K562 (cell line): Measurements from ENCODE around the gene PTOV1.

Source experiments
- MEF2A ChIP-seq: IDR thresholded peaks from 2 replicates; pipeline ENCODE4 v1.6.1; 2011; ENCODE audit warnings: low read depth, mild to moderate bottlenecking, low read length, moderate library complexity; ENCODE audit not compliant: control insufficient read depth
- POLR2A ChIP-seq: fragments of 450-650 bp; conservative IDR thresholded peaks from 2 replicates; pipeline ENCODE4 v1.6.1; 2016
- TAF1 ChIP-seq: IDR thresholded peaks from 2 replicates; pipeline ENCODE4 v1.6.1; 2011; ENCODE audit warnings: mild to moderate bottlenecking, low read length, moderate library complexity; ENCODE audit not compliant: insufficient read depth, control insufficient read depth, severe bottlenecking; ENCODE audit errors: extremely low read depth
- TF ChIP-seq, protein P1 (sequence below), 2 experiments: fragments of 450-650 bp; formaldehyde crosslinking in 1 of 2; IDR thresholded peaks; 2 replicates each; pipeline versions ENCODE4 v1.4.0 to v1.6.1; 2014 to 2020; ENCODE audit warnings: mild to moderate bottlenecking in 2 of 2, borderline replicate concordance in 1 of 2, low read depth in 1 of 2

- TF ChIP-seq MEF2A (no peak), TAF1 (no peak), POLR2A (no peak)
- TF ChIP-seq, protein P1, sequence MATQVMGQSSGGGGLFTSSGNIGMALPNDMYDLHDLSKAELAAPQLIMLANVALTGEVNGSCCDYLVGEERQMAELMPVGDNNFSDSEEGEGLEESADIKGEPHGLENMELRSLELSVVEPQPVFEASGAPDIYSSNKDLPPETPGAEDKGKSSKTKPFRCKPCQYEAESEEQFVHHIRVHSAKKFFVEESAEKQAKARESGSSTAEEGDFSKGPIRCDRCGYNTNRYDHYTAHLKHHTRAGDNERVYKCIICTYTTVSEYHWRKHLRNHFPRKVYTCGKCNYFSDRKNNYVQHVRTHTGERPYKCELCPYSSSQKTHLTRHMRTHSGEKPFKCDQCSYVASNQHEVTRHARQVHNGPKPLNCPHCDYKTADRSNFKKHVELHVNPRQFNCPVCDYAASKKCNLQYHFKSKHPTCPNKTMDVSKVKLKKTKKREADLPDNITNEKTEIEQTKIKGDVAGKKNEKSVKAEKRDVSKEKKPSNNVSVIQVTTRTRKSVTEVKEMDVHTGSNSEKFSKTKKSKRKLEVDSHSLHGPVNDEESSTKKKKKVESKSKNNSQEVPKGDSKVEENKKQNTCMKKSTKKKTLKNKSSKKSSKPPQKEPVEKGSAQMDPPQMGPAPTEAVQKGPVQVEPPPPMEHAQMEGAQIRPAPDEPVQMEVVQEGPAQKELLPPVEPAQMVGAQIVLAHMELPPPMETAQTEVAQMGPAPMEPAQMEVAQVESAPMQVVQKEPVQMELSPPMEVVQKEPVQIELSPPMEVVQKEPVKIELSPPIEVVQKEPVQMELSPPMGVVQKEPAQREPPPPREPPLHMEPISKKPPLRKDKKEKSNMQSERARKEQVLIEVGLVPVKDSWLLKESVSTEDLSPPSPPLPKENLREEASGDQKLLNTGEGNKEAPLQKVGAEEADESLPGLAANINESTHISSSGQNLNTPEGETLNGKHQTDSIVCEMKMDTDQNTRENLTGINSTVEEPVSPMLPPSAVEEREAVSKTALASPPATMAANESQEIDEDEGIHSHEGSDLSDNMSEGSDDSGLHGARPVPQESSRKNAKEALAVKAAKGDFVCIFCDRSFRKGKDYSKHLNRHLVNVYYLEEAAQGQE (IDR thresholded peaks at IDR 0.05; ENCODE audit: borderline replicate concordance): no peak
- TF ChIP-seq, protein P1 (CRISPR knock-in tag; IDR thresholded peaks at IDR 0.05; ENCODE audit: low read depth): no peak
These were observed 12.4 kb downstream of the PTOV1 start for GRCh38 chr19:49863254-49863934.
